Loucy (cell line): Measurements from ENCODE around the gene STARD13.

Experiments used
- CTCF ChIP-seq: fragments of 200-600 bp; sonication (generic); conservative IDR thresholded peaks from 2 replicates; pipeline ENCODE4 v1.5.1; 2014; ENCODE audit warnings: mild to moderate bottlenecking, antibody characterized with exemption, low read length
- EZH2phosphoT487 ChIP-seq: fragments of 200-600 bp; IDR thresholded peaks from 2 replicates; pipeline ENCODE4 v1.6.1; 2018; ENCODE audit warnings: antibody characterized with exemption, mild to moderate bottlenecking, moderate library complexity, borderline replicate concordance

- TF ChIP-seq CTCF (no peak), EZH2phosphoT487 (no peak)
Measured at GRCh38 chr13:33103457-33103856, 182.1 kb downstream of the STARD13 start.
